Breast epithelium (tissue), 3 donors: ENCODE measurements around the gene ZNF579.

Experiments used
- CTCF ChIP-seq, 3 donors: fragments of 450-650 bp; IDR thresholded peaks; one replicate each; pipeline ENCODE4 v1.5.1; 2016 to 2017; ENCODE audit warnings: antibody characterized with exemption in 3 of 3, mild to moderate bottlenecking in 3 of 3, moderate library complexity in 3 of 3
- POLR2A ChIP-seq: fragments of 450-650 bp; IDR thresholded peaks from one replicate; pipeline ENCODE4 v1.6.1; 2016; ENCODE audit warnings: antibody characterized with exemption, mild to moderate bottlenecking, moderate library complexity

- no peak for TF ChIP-seq CTCF (IDR thresholded peaks at IDR 0.05)
- no peak for TF ChIP-seq POLR2A
Observed at GRCh38 chr19:55598719-55599467, 18.2 kb upstream of the ZNF579 start.
